G401 (cell line): ENCODE measurements around the gene YJU2. TPM values are rescaled to one million over a fixed set of nuclear protein-coding genes. Genes with fewer than 3 reads are reported as not detected.
"Not testable (repeated sequence)": the region's sequence is repeated elsewhere in the genome, so short reads cannot be mapped to it uniquely, and the experiment has no call there.

ENCODE experiments used
- DNase-seq: peaks from one replicate; pipeline ENCODE4 v3.0.0-alpha.2; 2015; ENCODE audit warnings: low spot score
- in situ Hi-C: cut with HindIII; loops from 2 replicates; pipeline ENCODE4 v1.10.0; 2016; ENCODE audit warnings: low sequenced_read_pairs, mixed read lengths
- total RNA-seq: library from RNA; depleted of rRNA; stranded (reverse); fragments of >200 nt; shearing (Covaris generic); gene quantifications from 2 replicates; pipeline ENCODE4 v1.2.3, GENCODE V29; 2014

Gene YJU2
- total RNA-seq, 1 experiment from 2014 or later: 40.4 TPM

GRCh38 chr19:4224470-4224869 lies 22.4 kb upstream of the YJU2 start:
- no peak for DNase-seq
- in situ Hi-C loops: loop anchor here (25.0 kb wide), 1 partner anchor 362 kb away; the partner anchor contains the start of gene ZFR2

- in situ Hi-C loops: no loop called here
- no peak for DNase-seq
Measured at GRCh38 chr19:4225885-4226284, 21.0 kb upstream of the YJU2 start.

DNA sequence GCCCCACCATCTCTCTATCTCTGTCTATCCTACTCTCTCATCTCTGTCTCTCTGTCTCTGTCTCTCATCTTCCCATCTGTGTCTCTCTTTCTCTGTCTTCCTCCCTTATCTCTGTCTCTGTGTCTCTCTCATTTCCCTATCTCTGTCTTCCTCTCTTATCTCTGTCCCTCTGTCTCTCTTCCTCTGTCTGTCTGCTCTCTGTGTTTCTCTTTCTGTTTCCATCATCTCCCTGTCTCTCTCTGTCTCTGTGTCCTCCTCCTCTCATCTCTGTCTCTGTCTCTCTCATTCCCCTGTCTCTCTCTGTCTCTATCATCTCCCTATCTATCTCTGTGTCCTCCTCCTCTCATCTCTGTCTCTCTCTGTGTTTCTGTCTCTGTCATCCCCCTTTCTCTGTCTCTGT lies 19.1 kb upstream of the YJU2 start:
- DNase-seq: no peak
- in situ Hi-C loops: no loop called here

DNA sequence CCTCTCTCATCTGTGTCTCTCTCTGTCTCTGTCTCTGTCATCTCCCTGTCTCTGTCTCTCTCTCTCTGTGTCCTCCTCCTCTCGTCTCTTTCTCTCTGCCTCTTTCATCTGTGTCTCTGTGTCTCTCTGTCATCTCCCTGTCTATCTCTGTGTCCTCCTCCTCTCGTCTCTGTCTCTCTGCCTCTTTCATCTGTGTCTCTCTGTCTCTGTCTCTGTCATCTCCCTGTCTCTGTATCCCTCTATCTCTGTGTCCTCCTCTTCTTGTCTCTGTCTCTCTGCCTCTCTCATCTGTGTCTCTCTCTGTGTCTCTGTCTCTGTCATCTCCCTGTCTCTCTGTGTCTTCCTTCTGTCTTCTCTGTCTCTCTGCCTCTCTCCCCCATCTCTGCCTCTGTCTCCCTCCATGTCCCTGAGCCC lies 18.1 kb upstream of the YJU2 start:
- in situ Hi-C loops: no loop called here
- no peak for DNase-seq

GRCh38 chr19:4229179-4229931 lies 17.5 kb upstream of the YJU2 start, which contains the start of gene EBI3:
Gene EBI3, plus strand, starts transcription at chr19:4229523. Its CDS starts 28 bp downstream, at chr19:4229551.
- peak; percentile 6 for DNase-seq

GRCh38 chr19:4230237-4230636 lies 16.6 kb upstream of the YJU2 start:
- in situ Hi-C loops: not testable (repeated sequence)

More at GRCh38 chr19:4229179-4229931, 17.5 kb upstream of the YJU2 start, which contains the start of gene EBI3:
- in situ Hi-C loops: no loop called here

GRCh38 chr19:4231521-4231920 lies 15.4 kb upstream of the YJU2 start:
- in situ Hi-C loops, DNase-seq: not testable (repeated sequence)

More at GRCh38 chr19:4230237-4230636, 16.6 kb upstream of the YJU2 start:
- not testable (repeated sequence) for DNase-seq

DNA sequence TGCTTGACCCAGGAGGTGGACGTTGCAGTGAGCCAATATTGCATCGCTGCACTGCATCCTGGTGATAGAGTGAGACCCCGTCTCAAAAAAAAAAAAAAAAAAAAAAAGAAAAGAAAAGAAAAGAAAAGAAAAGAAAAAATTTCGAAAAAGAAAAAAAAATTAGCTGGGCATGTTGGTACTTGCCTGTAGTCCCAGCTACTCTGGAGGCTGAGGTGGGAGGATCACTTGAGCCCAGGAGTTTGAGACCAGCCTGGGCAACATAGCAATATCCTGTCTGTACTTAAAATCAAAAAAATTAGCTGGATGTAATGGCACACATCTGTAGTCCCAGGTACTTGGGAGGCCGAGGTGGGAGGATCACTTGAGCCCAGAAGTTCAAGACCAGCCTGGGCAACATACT lies 14.7 kb upstream of the YJU2 start:
- in situ Hi-C loops, DNase-seq: not testable (repeated sequence)

DNA sequence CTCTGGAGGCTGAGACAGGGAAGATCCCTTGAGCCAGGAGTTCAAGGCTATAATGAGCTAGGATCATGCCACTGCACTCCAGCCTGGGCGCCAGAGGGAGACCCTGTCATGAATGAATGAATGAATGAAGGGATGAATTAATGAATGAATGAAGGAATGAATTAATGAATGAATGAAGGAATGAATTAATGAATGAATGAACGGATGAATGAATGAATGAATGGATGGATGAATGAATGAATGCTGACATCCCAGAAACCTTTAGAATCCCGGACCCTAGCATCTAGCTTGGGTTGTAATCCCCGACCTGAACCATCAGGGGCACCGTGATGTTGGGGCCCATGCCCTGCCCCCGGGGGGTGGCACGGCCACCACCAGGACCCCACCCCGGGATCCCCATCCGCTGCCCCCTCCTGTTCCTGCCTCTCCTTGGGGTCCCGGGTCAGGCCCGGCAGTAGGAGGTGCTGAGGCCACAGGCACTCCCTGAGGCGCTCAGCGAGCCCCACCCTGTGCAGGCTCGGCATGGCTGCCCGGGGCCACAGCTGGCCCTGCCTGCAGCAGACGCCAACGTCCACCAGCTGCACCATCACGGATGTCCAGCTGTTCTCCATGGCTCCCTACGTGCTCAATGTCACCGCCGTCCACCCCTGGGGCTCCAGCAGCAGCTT lies 14.1 kb upstream of the YJU2 start:
- DNase-seq: no peak

GRCh38 chr19:4233282-4233853 lies 13.5 kb upstream of the YJU2 start:
- DNase-seq: peak; percentile 15
- in situ Hi-C loops: no loop called here

More for the DNA sequence above, 14.1 kb upstream of the YJU2 start:
- in situ Hi-C loops: no loop called here

GRCh38 chr19:4234142-4234861 lies 12.6 kb upstream of the YJU2 start:
- in situ Hi-C loops: no loop called here

DNA sequence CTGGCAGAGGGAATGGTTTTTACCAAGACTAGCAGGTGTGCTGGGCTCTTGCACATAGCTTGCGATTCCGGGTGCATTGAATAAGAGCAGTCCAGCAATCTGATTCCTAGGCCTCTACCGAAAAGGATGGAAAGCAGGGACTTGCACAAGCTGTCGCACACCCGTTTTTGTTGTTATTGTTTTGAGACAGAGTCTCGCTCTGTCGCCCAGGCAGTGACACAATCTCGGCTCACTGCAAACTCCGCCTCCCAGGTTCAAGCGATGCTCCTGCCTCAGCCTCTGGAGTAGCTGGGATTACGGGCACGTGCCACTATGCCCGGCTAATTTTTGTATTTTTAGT lies 12.0 kb upstream of the YJU2 start:
- no peak for DNase-seq
- in situ Hi-C loops: no loop called here

More at GRCh38 chr19:4234142-4234861, 12.6 kb upstream of the YJU2 start:
- no peak for DNase-seq

- in situ Hi-C loops, DNase-seq: not testable (repeated sequence)
Measured at GRCh38 chr19:4237510-4237909, 9.4 kb upstream of the YJU2 start.

DNA sequence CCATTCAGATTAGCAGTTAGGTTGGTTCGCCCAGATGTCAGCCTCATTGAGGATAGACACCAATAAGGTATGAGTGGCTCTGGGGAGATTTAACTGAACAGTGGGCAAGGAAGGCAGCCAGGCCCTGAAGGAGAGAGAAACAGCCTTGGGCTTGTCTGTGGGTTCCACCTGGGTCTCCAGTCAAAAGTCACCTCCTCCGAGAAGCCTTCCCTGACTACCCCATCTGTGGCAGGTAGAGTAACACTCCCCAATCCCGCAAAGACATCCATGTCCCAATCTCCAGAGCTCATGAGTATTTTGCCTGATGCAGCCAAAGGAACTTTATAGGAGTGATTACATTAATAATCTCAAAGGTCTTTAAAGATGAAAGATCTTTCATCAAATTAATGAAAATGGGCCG lies 8.0 kb upstream of the YJU2 start:
- in situ Hi-C loops: no loop called here
- DNase-seq: no peak

DNA sequence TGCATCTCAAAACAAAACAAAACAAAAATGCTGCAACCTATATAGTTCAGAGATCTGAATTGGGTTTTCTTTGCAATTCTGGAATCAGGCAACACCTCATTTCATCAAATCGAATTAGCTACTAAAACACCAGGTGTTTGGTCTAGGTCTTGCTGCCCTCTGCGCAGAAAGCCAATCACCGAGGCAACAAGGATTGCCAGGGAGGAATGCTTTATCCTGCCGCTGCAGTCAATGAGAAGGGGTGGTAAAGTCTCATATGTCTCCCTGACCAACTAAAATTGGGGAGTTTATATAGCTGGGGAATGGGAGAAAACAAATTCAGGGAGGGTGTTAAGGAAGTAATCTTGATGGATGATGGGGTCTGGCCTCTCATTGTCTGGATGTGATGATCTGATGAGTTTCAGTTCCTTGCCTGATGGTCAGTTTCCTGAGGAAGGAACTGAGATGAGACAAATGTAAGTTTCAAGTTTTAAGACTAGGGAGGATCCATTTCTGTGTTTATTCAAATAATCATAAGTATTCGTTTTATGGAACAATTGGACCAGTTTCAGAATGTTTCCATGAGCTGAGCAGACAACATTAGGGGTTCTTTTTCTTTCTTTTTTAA lies 5.0 kb upstream of the YJU2 start:
- in situ Hi-C loops: no loop called here
- no peak for DNase-seq

- DNase-seq, in situ Hi-C loops: not testable (repeated sequence)
Measured at GRCh38 chr19:4245938-4246337, 942 bp upstream of the YJU2 start.

DNA sequence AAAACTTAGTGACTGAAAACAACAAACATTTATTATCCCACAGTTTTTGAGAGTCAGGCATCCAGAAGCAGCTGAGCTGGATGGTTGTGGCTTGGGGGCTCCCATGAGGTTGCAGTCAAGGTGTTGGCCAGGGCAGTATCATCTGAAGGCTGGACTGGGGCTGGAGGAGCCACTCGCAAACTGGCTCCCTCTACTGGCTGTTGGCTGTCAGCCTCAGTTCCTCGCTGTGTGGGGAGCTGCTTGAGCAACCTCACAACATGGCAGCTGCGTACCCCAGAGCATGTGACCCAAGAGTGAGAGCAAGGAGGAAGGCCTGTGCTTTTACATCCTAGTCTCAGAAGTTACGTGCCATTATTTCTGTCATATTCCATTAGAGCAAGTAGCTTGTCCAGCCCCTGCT lies 9.7 kb downstream of the YJU2 start:
- in situ Hi-C loops: no loop called here
- no peak for DNase-seq

- in situ Hi-C loops: no loop called here
- no peak for DNase-seq
Measured at GRCh38 chr19:4257025-4257424, 10.1 kb downstream of the YJU2 start.

- no peak for DNase-seq
- in situ Hi-C loops: no loop called here
Measured at GRCh38 chr19:4258181-4258580, 11.3 kb downstream of the YJU2 start.
